Endothelial cell of umbilical vein (primary cell): ENCODE measurements around the gene TSTD1. TPM values are rescaled to one million over a fixed set of nuclear protein-coding genes. Genes with fewer than 3 reads are reported as not detected.
A peak's percentile ranks its signal among the peaks of the same experiment; 100 is the strongest.

Experiments used
- BruUV-seq: library from RNA; stranded (reverse); fragments of 400-500 nt; replicated peaks from 2 replicates; lab custom pipeline; 2021; lab: Mats Ljungman, UMichigan
- CTCF ChIA-PET: fragments of 300-600, 350-600 bp; sonication (Branson Sonifier 250); formaldehyde crosslinking; loops from one replicate; lab custom pipeline; 2021; ENCODE audit warnings: antibody characterized with exemption, inconsistent platforms; lab: Charles Lee
- POLR2A ChIA-PET: fragments of 300-600, 350-600 bp; sonication (Branson Sonifier 250); formaldehyde crosslinking; loops from one replicate; lab custom pipeline; 2021; ENCODE audit warnings: antibody characterized with exemption, inconsistent platforms; lab: Charles Lee
- DNase-seq: peaks from one replicate; pipeline ENCODE4 v3.0.0-alpha.2; 2011; ENCODE audit warnings: low read depth, low spot score
- FAIRE-seq: peaks from 2 replicates; lab custom pipeline; 2011; peaks lifted over from hg19 to GRCh38; lab: Jason Lieb, UNC
- H2AFZ ChIP-seq: 2 replicates; pipeline ENCODE4 v1.6.0; 2012; ENCODE audit warnings: low read depth, low read length, control low read depth, inconsistent platforms
- H3K27ac ChIP-seq: 2 replicates; pipeline ENCODE4 v1.5.1; 2011; ENCODE audit warnings: low read depth, mild to moderate bottlenecking, control low read depth, low read length, moderate library complexity; ENCODE audit not compliant: insufficient read depth
- H3K27me3 ChIP-seq, 2 experiments: 2 replicates each; pipeline versions ENCODE4 v1.6.0 to v1.6.1; 2011; ENCODE audit warnings: low read length in 2 of 2, mixed read lengths in 1 of 2; ENCODE audit not compliant: control insufficient read depth in 2 of 2, insufficient read depth in 2 of 2
- H3K36me3 ChIP-seq, 2 experiments: 2 replicates in 1 of 2; 3 replicates in 1 of 2; pipeline ENCODE4 v1.5.1; 2011; ENCODE audit warnings: low read length in 2 of 2, mild to moderate bottlenecking in 1 of 2, moderate library complexity in 1 of 2; ENCODE audit not compliant: control insufficient read depth in 2 of 2, insufficient read depth in 2 of 2; ENCODE audit errors: extremely low read depth in 1 of 2
- H3K4me1 ChIP-seq: 3 replicates; pipeline ENCODE4 v1.5.1; 2011; ENCODE audit warnings: mild to moderate bottlenecking, low read length; ENCODE audit not compliant: control insufficient read depth, insufficient read depth; ENCODE audit errors: extremely low read depth
- H3K4me2 ChIP-seq: 2 replicates; pipeline ENCODE4 v1.6.1; 2011; ENCODE audit warnings: low read length, control low read depth, mixed read lengths; ENCODE audit not compliant: insufficient read depth
- H3K4me3 ChIP-seq, 3 experiments: fragments of 200-600 bp in 1 of 3; sonication (generic), shearing (Covaris generic) in 1 of 3; replicated peaks in 1 of 3; 2 replicates each; pipeline ENCODE4 v1.5.1; 2011 to 2016; ENCODE audit warnings: control low read depth in 3 of 3, low read length in 3 of 3, mild to moderate bottlenecking in 2 of 3, inconsistent platforms in 1 of 3, low read depth in 1 of 3, moderate library complexity in 1 of 3; ENCODE audit not compliant: insufficient read depth in 1 of 3
- H3K79me2 ChIP-seq: 2 replicates; pipeline ENCODE4 v1.6.0; 2012; ENCODE audit warnings: low read length, inconsistent platforms; ENCODE audit not compliant: control insufficient read depth, insufficient read depth
- H3K9ac ChIP-seq: replicated peaks from 2 replicates; pipeline ENCODE3; 2011; ENCODE audit warnings: low read length, control low read depth; ENCODE audit not compliant: insufficient read depth; ENCODE audit errors: extremely low read depth
- H3K9me1 ChIP-seq: replicated peaks from 3 replicates; pipeline ENCODE4 v1.6.0; 2011; ENCODE audit warnings: mild to moderate bottlenecking, low read length; ENCODE audit not compliant: control insufficient read depth, insufficient read depth; ENCODE audit errors: extremely low read depth
- H3K9me3 ChIP-seq: replicated peaks from 2 replicates; pipeline ENCODE4 v1.5.1; 2012; ENCODE audit warnings: low read length, inconsistent platforms; ENCODE audit not compliant: control insufficient read depth, insufficient read depth
- H4K20me1 ChIP-seq: replicated peaks from 2 replicates; pipeline ENCODE3; 2011; ENCODE audit warnings: mild to moderate bottlenecking, low read length; ENCODE audit not compliant: control insufficient read depth, insufficient read depth; ENCODE audit errors: extremely low read depth
- EZH2 ChIP-seq: IDR thresholded peaks from 2 replicates; pipeline ENCODE4 v1.6.1; 2012; ENCODE audit warnings: borderline replicate concordance, low read depth, mild to moderate bottlenecking, moderate library complexity, low read length, inconsistent platforms; ENCODE audit not compliant: severe bottlenecking
- FOS ChIP-seq: IDR thresholded peaks from 2 replicates; pipeline ENCODE4 v1.6.1; 2011; ENCODE audit warnings: mild to moderate bottlenecking, low read length, moderate library complexity, borderline replicate concordance; ENCODE audit not compliant: insufficient read depth
- GATA2 ChIP-seq: IDR thresholded peaks from 2 replicates; pipeline ENCODE4 v1.7.0; 2011; ENCODE audit warnings: low read depth, mild to moderate bottlenecking, moderate library complexity, mixed read lengths, low read length; ENCODE audit not compliant: insufficient read length, insufficient read depth
- JUN ChIP-seq: IDR thresholded peaks from 2 replicates; pipeline ENCODE4 v1.6.1; 2011; ENCODE audit warnings: borderline replicate concordance, low read depth; ENCODE audit not compliant: insufficient read length, insufficient read depth
- MYC ChIP-seq: IDR thresholded peaks from one replicate; pipeline ENCODE4 v1.6.1; 2011; ENCODE audit warnings: mild to moderate bottlenecking, low read depth, low read length
- POLR2A ChIP-seq: IDR thresholded peaks from 2 replicates; pipeline ENCODE4 v1.6.1; 2012; ENCODE audit warnings: low read depth, mild to moderate bottlenecking, control low read depth, low read length
- POLR2AphosphoS5 ChIP-seq: IDR thresholded peaks from 2 replicates; pipeline ENCODE4 v1.6.1; 2012; ENCODE audit warnings: low read depth, mild to moderate bottlenecking, control low read depth, low read length, moderate library complexity; ENCODE audit not compliant: insufficient read depth
- dilution Hi-C: fragments of 300-500 bp; cut with MboI; formaldehyde crosslinking; loops from one replicate; pipeline ENCODE4 v1.15.0; 2019; ENCODE audit warnings: low sequenced_read_pairs; ENCODE audit not compliant: extremely low pct_ligation_motif_present
- intact Hi-C: fragments of 100-400 bp; cut with micrococcal nuclease; formaldehyde crosslinking; loops from one replicate; pipeline ENCODE4 v1.10.0; 2022
- polyA plus RNA-seq, 4 experiments: library from polyadenylated mRNA; depleted of rRNA in 3 of 4; stranded (reverse) in 3 of 4; unstranded in 1 of 4; fragments of >200 nt; gene quantifications; 2 replicates each; pipeline versions ENCODE4 v1.2.1 to v1.2.3, GENCODE V29; 2011 to 2012; ENCODE audit warnings: missing spikeins in 1 of 4
- total RNA-seq: library from RNA; stranded (reverse); gene quantifications from 2 replicates; pipeline ENCODE4 v1.2.3, GENCODE V29; 2021
- TF ChIP-seq, protein P1 (sequence below), 2 donors: IDR thresholded peaks; 1 replicate in 1 of 2; 2 replicates in 1 of 2; pipeline ENCODE4 v1.5.1; 2011; ENCODE audit warnings: low read length in 2 of 2, mild to moderate bottlenecking in 2 of 2, moderate library complexity in 2 of 2, control low read depth in 1 of 2, inconsistent platforms in 1 of 2, low read depth in 1 of 2; ENCODE audit not compliant: insufficient read depth in 1 of 2; ENCODE audit errors: extremely low read depth in 1 of 2
- TF ChIP-seq, protein P2 (sequence below): IDR thresholded peaks from 2 replicates; pipeline ENCODE4 v1.6.1; 2011; ENCODE audit not compliant: insufficient read depth, insufficient read length

The TSTD1 gene
- total and polyA plus RNA-seq, 2 donors (not counting 3 experiments of a cell fraction or from before 2014, with no cell fraction given) = 8.9 to 39.1 TPM

DNA sequence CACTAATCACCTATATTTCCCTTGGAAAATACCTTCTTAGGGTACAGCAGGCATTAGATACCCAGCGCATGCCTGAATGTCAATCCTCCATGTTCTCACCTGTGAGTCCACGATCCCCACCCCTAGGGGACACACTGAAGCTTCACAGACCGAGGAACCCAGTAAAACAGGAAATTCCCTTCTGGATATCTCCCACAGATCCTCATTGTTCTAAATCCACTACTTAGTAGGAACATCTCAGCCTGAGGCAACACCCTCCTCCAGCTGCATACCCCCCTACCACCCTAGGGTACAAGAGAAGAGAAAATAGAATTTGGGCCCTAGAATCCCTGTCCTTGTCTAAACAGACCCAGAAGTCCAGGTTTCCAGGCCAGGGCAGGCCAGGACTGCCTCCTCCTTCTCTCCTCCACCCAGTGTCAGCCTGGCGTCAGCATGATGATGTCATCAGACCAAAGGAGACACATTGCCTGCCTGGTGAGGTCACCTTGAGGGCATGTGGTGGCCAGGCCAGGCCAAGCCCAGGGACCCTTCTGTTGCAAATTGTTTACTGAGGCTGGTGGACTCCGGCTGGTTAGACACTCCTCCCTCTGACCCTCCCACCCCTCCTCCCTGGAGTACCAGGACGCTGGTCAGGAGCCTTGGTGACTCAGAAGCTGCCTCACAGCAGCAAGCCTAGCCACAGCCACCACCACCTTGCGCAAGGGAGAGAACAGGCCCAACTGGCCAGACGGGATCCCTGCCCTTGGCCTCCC, 44.4 kb upstream of the TSTD1 start:
- FAIRE-seq (peak; percentile 59), DNase-seq (no peak)
- no TSS peak for BruUV-seq
- TF ChIP-seq JUN = peak; percentile 31
- TF ChIP-seq, protein P1, sequence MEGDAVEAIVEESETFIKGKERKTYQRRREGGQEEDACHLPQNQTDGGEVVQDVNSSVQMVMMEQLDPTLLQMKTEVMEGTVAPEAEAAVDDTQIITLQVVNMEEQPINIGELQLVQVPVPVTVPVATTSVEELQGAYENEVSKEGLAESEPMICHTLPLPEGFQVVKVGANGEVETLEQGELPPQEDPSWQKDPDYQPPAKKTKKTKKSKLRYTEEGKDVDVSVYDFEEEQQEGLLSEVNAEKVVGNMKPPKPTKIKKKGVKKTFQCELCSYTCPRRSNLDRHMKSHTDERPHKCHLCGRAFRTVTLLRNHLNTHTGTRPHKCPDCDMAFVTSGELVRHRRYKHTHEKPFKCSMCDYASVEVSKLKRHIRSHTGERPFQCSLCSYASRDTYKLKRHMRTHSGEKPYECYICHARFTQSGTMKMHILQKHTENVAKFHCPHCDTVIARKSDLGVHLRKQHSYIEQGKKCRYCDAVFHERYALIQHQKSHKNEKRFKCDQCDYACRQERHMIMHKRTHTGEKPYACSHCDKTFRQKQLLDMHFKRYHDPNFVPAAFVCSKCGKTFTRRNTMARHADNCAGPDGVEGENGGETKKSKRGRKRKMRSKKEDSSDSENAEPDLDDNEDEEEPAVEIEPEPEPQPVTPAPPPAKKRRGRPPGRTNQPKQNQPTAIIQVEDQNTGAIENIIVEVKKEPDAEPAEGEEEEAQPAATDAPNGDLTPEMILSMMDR (IDR thresholded peaks at IDR 0.05; ENCODE audit: extremely low read depth in 1 of 2, insufficient read depth in 1 of 2, low read depth in 1 of 2, low read length in 2 of 2) = no peak
- no peak overlapping the region for H2AFZ ChIP-seq
- no peak overlapping the region for H3K4me3 ChIP-seq
- dilution Hi-C loops = no loop called here
- H3K27ac ChIP-seq = no peak overlapping the region
- no peak overlapping the region for H3K4me2 ChIP-seq
- no peaks in the 10 kb centered on the region for H3K9me3 ChIP-seq
- intact Hi-C loops = no loop called here
- no peaks in the 10 kb centered on the region for H4K20me1 ChIP-seq
- no peaks in the 10 kb centered on the region for H3K79me2 ChIP-seq
- H3K27me3 ChIP-seq = no peaks in the 10 kb centered on the region
- no peak overlapping the region for H3K9ac ChIP-seq
- CTCF ChIA-PET = interaction anchor here (1.9 kb wide), 1 partner anchor 86 kb away, joined by 5 read pairs; no protein-coding TSS in a partner anchor
- H3K36me3 ChIP-seq = no peaks in the 10 kb centered on the region
- H3K9me1 ChIP-seq = no peaks in the 10 kb centered on the region
- H3K4me1 ChIP-seq = no peaks in the 10 kb centered on the region
- POLR2A ChIA-PET = no interaction called here

DNA sequence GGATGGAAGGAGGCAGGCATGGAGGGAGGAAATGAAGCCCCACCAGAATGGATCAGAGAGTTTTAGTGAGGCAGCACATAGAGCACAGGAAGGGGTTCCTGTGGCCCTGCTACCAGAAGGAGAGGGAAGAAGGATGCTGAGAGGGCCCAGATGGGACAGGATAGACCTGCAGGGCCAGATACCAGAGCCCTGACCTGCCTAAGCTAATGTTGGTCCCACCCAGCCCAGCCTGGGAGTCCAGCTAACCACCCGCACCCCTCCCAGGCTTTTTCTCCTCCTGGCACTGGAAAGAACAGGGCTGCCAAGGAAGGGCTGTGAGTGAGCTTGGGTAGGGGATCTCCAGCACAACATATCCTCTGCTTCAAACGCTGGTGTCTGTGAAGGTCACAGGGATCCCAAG, 43.7 kb upstream of the TSTD1 start:
- ChIA-PET POLR2A (no interaction called here), CTCF (interaction anchor here (1.1 kb wide), 1 partner anchor 15 kb away, joined by 3 read pairs; the partner anchor contains the start of gene KLHDC9)
- no peak for FAIRE-seq
- Histone ChIP-seq H4K20me1 (no peaks in the 10 kb centered on the region), H3K4me1 (no peaks in the 10 kb centered on the region), H3K9ac (no peak overlapping the region), H3K27ac (no peak overlapping the region), H3K27me3 (no peaks in the 10 kb centered on the region), H3K9me1 (no peaks in the 10 kb centered on the region), H3K4me3 (no peak overlapping the region), H3K9me3 (no peaks in the 10 kb centered on the region), H2AFZ (no peak overlapping the region), H3K79me2 (no peaks in the 10 kb centered on the region), H3K36me3 (no peaks in the 10 kb centered on the region), H3K4me2 (no peak overlapping the region)
- dilution Hi-C loops (no loop called here), intact Hi-C loops (no loop called here)
- TF ChIP-seq MYC (no peak), POLR2A (no peak), POLR2AphosphoS5 (no peak), JUN (no peak), EZH2 (no peak), GATA2 (no peak), FOS (no peak)
- TF ChIP-seq, protein P1 (IDR thresholded peaks at IDR 0.05; ENCODE audit: extremely low read depth in 1 of 2, insufficient read depth in 1 of 2, low read depth in 1 of 2, low read length in 2 of 2) = no peak
- TF ChIP-seq, protein P2, sequence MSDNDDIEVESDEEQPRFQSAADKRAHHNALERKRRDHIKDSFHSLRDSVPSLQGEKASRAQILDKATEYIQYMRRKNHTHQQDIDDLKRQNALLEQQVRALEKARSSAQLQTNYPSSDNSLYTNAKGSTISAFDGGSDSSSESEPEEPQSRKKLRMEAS = no peak
- no peak for DNase-seq
- no TSS peak for BruUV-seq
